Bladder microvascular endothelial cell (primary cell): ENCODE measurements around the gene ZNF184. TPM values are rescaled to one million over a fixed set of nuclear protein-coding genes. Genes with fewer than 3 reads are reported as not detected.

Experiments
- total RNA-seq: library from RNA; depleted of rRNA; stranded (reverse); fragments of >200 nt; gene quantifications from 2 replicates; pipeline ENCODE4 v1.2.3, GENCODE V29; 2014

Gene ZNF184
- total RNA-seq, result 4.9 and 7.2 TPM in 2 replicates

DNA sequence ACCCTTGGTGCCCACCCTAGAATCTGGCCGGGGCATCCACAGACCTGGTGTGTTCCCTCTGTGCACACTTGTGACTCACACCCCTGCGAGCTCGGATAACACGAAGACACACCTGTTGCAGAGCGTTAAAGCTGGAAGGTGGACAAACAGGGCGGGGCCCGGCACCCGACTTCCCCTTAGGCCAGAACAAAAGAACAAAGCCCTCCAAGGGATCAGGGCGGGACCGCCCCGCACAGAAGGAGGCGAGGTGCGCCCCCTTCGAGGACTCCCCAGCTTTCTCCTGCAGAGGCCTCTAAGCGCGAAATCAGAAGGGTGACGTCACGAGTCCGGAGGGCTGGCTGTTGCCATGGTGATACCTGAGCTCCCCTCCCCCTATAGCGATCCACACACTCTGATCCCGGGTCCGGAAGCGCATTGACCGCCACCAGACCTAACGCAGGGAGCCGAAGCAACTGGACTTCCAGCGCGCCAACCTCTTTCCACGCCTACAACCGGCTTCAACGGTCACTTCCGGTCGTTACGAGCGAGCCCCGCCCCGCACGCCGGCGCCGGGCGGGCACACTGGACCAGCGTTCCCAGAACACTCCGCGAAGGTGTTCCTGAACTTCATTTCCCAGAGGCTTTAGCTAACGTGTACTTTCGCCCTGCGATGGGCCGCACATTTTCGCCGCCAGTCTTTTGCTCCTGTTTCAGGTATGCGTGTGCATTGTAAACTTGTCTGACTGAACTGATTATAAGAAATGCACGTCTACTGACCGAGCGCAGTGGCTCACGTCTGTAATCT is at the start of gene ZNF184:
ZNF184 (minus strand) TSS at position 489 of the 784 bp plus-strand sequence. CDS start 811 bp downstream, outside the sequence.

Other genes starting within 250 kb of the ZNF184 start
- gene PRSS16, start 225.4 kb downstream of the ZNF184 start, total RNA-seq, result not detected in 2 replicates
- not detected in 2 replicates for gene POM121L2, start 160.8 kb downstream of the ZNF184 start, total RNA-seq
- gene ZNF391, start 84.3 kb downstream of the ZNF184 start, total RNA-seq, result 0.16 and 0.50 TPM in 2 replicates